ENCODE data around the gene KCTD11.

KCTD11 gene

GRCh38 chr17:7341842-7342241, 10.1 kb upstream of the KCTD11 start:
- H3K79me2 ChIP-seq (ENCODE audit: low read length): peaks cover 4% of the 10 kb centered on the region; the same call in 1 of the 2 replicates
- peaks cover 5% of the 10 kb centered on the region for H3K4me1 ChIP-seq (ENCODE audit: low read length)
- H3K27ac ChIP-seq (ENCODE audit: low read length): no peak overlapping the region
- H3K9ac ChIP-seq (ENCODE audit: low read length): no peak overlapping the region
- H4K20me1 ChIP-seq (ENCODE audit: insufficient read depth, low read length): no peaks in the 10 kb centered on the region
- H3K36me3 ChIP-seq (replicated peaks; ENCODE audit: low read depth, low read length): peaks cover 4% of the 10 kb centered on the region
- H3K4me3 ChIP-seq (ENCODE audit: low read length): no peak overlapping the region
- H3K27me3 ChIP-seq (ENCODE audit: low read depth, low read length): no peaks in the 10 kb centered on the region
- no peak overlapping the region for H3K4me2 ChIP-seq (ENCODE audit: low read length)
- TF ChIP-seq, protein P1, sequence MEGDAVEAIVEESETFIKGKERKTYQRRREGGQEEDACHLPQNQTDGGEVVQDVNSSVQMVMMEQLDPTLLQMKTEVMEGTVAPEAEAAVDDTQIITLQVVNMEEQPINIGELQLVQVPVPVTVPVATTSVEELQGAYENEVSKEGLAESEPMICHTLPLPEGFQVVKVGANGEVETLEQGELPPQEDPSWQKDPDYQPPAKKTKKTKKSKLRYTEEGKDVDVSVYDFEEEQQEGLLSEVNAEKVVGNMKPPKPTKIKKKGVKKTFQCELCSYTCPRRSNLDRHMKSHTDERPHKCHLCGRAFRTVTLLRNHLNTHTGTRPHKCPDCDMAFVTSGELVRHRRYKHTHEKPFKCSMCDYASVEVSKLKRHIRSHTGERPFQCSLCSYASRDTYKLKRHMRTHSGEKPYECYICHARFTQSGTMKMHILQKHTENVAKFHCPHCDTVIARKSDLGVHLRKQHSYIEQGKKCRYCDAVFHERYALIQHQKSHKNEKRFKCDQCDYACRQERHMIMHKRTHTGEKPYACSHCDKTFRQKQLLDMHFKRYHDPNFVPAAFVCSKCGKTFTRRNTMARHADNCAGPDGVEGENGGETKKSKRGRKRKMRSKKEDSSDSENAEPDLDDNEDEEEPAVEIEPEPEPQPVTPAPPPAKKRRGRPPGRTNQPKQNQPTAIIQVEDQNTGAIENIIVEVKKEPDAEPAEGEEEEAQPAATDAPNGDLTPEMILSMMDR (IDR thresholded peaks at IDR 0.05; ENCODE audit: low read depth, low read length): no peak
- TF ChIP-seq EZH2phosphoT487 (IDR thresholded peaks at IDR 0.05; ENCODE audit: low read depth): no peak
- no peaks in the 10 kb centered on the region for H3K9me3 ChIP-seq (ENCODE audit: insufficient read depth, low read length)
- H2AFZ ChIP-seq (ENCODE audit: low read depth, low read length): no peak overlapping the region

- TF ChIP-seq, protein P1 (IDR thresholded peaks at IDR 0.05; ENCODE audit: low read depth, low read length): no peak
- TF ChIP-seq EZH2phosphoT487 (IDR thresholded peaks at IDR 0.05; ENCODE audit: low read depth): no peak
- no peak overlapping the region for H2AFZ ChIP-seq (ENCODE audit: low read depth, low read length)
Observed at GRCh38 chr17:7343250-7343649, 8.7 kb upstream of the KCTD11 start.

DNA sequence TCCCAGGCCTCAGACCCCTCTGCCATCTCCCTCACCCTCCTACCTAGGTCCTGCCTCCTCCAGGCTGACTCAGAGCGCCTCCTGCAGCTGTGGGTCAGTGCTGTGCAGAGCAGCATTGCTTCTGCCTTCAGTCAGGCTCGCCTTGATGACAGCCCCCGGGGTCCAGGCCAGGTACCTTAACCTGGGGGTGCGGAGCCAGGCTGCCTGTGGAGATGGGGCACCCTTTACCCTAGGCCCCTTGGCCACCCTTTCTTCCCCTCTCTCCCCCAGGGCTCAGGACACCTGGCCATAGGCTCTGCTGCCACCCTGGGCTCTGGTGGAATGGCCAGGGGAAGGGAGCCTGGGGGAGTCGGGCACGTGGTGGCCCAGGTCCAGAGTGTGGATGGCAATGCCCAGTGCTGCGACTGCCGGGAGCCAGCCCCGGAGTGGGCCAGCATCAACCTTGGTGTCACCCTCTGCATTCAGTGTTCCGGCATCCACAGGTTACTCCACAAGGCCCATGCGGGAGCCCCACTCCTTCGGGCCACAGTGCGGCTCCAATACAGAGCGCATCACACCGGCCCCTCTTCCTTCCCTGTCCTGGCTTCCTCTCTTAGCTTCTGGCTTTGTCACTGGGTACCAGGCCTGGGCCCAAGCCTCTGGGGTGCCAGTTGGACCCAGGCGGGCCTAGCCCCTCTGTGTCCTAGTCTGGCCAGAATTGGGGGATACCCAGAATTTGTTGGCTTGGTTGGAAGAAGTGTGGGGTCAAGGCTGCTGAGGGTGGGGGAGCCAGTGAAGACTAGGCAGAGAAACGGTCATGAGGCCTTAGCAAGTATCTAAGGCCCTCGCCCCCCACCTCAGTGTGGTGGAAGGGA, 5.0 kb upstream of the KCTD11 start:
- Histone ChIP-seq H3K9me3 (ENCODE audit: insufficient read depth, low read length) (no peaks in the 10 kb centered on the region), H3K9ac (ENCODE audit: low read length) (no peak overlapping the region), H3K4me2 (ENCODE audit: low read length) (no peak overlapping the region), H3K79me2 (ENCODE audit: low read length) (no peaks in the 10 kb centered on the region), H4K20me1 (ENCODE audit: insufficient read depth, low read length) (no peaks in the 10 kb centered on the region), H3K27ac (ENCODE audit: low read length) (no peak overlapping the region), H3K4me1 (ENCODE audit: low read length) (no peaks in the 10 kb centered on the region), H3K36me3 (replicated peaks; ENCODE audit: low read depth, low read length) (no peaks in the 10 kb centered on the region), H3K27me3 (ENCODE audit: low read depth, low read length) (no peaks in the 10 kb centered on the region), H3K4me3 (ENCODE audit: low read length) (no peak overlapping the region), H2AFZ (ENCODE audit: low read depth, low read length) (no peak overlapping the region)
- no peak for TF ChIP-seq EZH2phosphoT487 (IDR thresholded peaks at IDR 0.05; ENCODE audit: low read depth)
- TF ChIP-seq, protein P1 (IDR thresholded peaks at IDR 0.05; ENCODE audit: low read depth, low read length): no peak

More at GRCh38 chr17:7343250-7343649, 8.7 kb upstream of the KCTD11 start:
- H3K27ac ChIP-seq (ENCODE audit: low read length): no peak overlapping the region
- no peaks in the 10 kb centered on the region for H4K20me1 ChIP-seq (ENCODE audit: insufficient read depth, low read length)
- no peak overlapping the region for H3K4me3 ChIP-seq (ENCODE audit: low read length)
- no peaks in the 10 kb centered on the region for H3K79me2 ChIP-seq (ENCODE audit: low read length)
- no peak overlapping the region for H3K4me2 ChIP-seq (ENCODE audit: low read length)
- H3K27me3 ChIP-seq (ENCODE audit: low read depth, low read length): no peaks in the 10 kb centered on the region
- no peaks in the 10 kb centered on the region for H3K4me1 ChIP-seq (ENCODE audit: low read length)
- H3K9me3 ChIP-seq (ENCODE audit: insufficient read depth, low read length): no peaks in the 10 kb centered on the region
- no peaks in the 10 kb centered on the region for H3K36me3 ChIP-seq (replicated peaks; ENCODE audit: low read depth, low read length)
- no peak overlapping the region for H3K9ac ChIP-seq (ENCODE audit: low read length)

DNA sequence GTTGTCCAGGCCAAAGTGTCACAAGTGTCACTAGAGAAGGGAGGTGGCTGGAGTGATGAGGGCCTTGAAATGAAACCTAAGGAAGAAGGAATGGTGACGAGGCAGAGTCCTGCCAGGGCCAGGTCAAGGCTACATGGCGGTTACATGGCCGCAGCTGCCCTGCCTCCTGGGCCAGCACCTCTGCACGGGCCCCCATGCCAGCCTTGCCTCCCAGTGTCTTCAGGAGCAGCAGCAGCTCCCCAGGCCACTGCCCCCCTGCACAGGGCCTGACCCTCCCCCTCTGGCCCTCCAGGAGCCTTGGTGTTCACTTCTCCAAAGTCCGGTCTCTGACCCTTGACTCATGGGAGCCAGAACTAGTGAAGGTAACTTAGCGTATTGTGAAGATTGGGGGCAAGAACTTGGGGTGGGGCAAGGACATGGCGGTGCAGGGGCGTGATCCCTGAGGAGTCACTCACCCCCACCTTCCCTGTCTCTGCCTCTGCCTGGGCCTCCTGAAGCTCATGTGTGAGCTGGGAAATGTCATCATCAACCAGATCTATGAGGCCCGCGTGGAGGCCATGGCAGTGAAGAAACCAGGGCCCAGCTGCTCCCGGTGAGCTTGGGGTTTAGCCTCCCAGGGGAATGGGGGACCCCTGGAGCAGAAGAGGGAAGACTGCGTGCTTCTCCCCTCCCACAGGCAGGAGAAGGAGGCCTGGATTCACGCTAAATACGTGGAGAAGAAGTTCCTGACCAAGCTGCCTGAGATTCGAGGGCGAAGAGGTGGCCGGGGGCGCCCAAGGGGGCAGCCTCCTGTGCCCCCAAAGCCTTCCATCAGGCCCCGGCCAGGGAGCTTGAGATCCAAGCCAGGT, 4.1 kb upstream of the KCTD11 start:
- H3K9me3 ChIP-seq (ENCODE audit: insufficient read depth, low read length): no peaks in the 10 kb centered on the region
- H3K36me3 ChIP-seq (replicated peaks; ENCODE audit: low read depth, low read length): no peaks in the 10 kb centered on the region
- no peak for TF ChIP-seq EZH2phosphoT487 (IDR thresholded peaks at IDR 0.05; ENCODE audit: low read depth)
- TF ChIP-seq, protein P1 (IDR thresholded peaks at IDR 0.05; ENCODE audit: low read depth, low read length): no peak
- peaks cover 5% of the 10 kb centered on the region; the same call in 1 of the 2 replicates for H3K4me1 ChIP-seq (ENCODE audit: low read length)
- no peak overlapping the region for H3K4me3 ChIP-seq (ENCODE audit: low read length)
- H4K20me1 ChIP-seq (ENCODE audit: insufficient read depth, low read length): no peaks in the 10 kb centered on the region
- H2AFZ ChIP-seq (ENCODE audit: low read depth, low read length): no peak overlapping the region
- no peak overlapping the region for H3K9ac ChIP-seq (ENCODE audit: low read length)
- no peak overlapping the region for H3K27ac ChIP-seq (ENCODE audit: low read length)
- no peaks in the 10 kb centered on the region for H3K27me3 ChIP-seq (ENCODE audit: low read depth, low read length)
- no peaks in the 10 kb centered on the region for H3K79me2 ChIP-seq (ENCODE audit: low read length)
- H3K4me2 ChIP-seq (ENCODE audit: low read length): no peak overlapping the region
